ENCODE data around the gene JAK3. TPM values are rescaled to one million over a fixed set of nuclear protein-coding genes. Genes with fewer than 3 reads are reported as not detected.

JAK3 gene
- total and polyA plus RNA-seq, 2 of the 8 experiments (the other 6 are each of a cell fraction or from before 2014, with no cell fraction given) = 4.0 to 4.7 TPM

DNA sequence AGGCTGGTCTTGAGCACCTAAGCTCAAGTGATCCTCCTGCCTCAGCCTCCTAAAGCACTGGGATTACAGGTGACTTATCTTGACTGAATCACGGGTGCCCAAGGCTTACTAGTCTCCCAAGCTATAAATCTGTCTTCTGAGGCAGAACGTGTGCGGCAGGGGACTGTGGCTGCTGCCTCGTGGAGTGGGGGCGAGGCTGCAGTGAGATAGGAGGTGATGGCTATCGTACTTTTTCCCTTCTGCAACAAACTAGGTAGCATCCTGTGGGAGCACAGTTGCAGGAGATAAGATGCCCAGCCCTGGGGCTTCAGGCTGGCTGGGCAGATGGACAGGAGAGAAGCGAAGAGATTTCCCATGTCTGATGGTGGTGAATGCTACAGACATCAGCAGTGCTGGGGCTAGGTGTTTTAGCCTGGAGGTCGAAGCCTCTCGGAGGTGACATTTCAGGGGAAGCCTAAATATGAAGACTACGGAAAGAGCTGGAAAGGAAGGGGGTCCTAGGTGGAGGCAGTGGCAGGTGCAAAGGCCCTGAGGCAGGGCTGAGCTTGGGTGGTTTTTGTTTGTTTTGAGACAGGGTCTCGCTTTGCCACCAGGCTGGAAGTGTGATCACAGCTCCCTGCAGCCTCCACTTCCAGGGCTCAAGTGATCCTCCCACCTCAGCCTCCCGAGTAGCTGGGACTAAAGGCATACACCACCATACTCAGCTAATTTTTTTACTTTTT lies 45.5 kb downstream of the JAK3 start:
- 81% methylated on average over 12 of the region's 12 CpGs; no CpG with 5 or more reads in 1 of the 2 experiments for WGBS, 2 experiments (ENCODE audit: extremely low coverage in 1 of 2, insufficient coverage in 1 of 2, insufficient read length in 1 of 2, insufficient replicate concordance in 2 of 2, low coverage in 1 of 2, low lambda C conversion rate in 2 of 2, missing lambda C conversion rate in 1 of 2)
- H3K4me1 ChIP-seq (replicated peaks in 1 of 4; ENCODE audit: control insufficient read depth in 3 of 4, insufficient read depth in 4 of 4, low read length in 3 of 4) = no peaks in the 10 kb centered on the region
- H3K4me2 ChIP-seq (ENCODE audit: insufficient read depth in 1 of 2, low read depth in 2 of 2, low read length in 2 of 2) = no peak overlapping the region
- H3K23me2 ChIP-seq (ENCODE audit: low read depth, low read length) = peaks cover 2% of the 10 kb centered on the region; the same call in 1 of the 2 replicates
- no peaks in the 10 kb centered on the region for H4K20me1 ChIP-seq (replicated peaks in 1 of 2; ENCODE audit: control insufficient read depth in 1 of 2, insufficient read depth in 2 of 2, low read length in 2 of 2)
- H3K27ac ChIP-seq (ENCODE audit: low read depth, low read length) = no peak overlapping the region
- no peak overlapping the region for H2BK120ac ChIP-seq (replicated peaks; ENCODE audit: low read depth, low read length)
- no peak overlapping the region for H2BK20ac ChIP-seq (ENCODE audit: low read length)
- no peak overlapping the region for H2BK5ac ChIP-seq (ENCODE audit: low read depth, low read length)
- no peak overlapping the region for H3K18ac ChIP-seq (ENCODE audit: extremely low read depth, low read length)
- no peak overlapping the region for H3K23ac ChIP-seq (ENCODE audit: insufficient read length)
- H4K5ac ChIP-seq (ENCODE audit: insufficient read length, low read depth, low read length) = no peak overlapping the region
- no peak overlapping the region for H4K91ac ChIP-seq (replicated peaks; ENCODE audit: insufficient read length, low read length)
- H3K14ac ChIP-seq (ENCODE audit: insufficient read length) = no peak overlapping the region
- no peak overlapping the region for H2BK15ac ChIP-seq (ENCODE audit: low read length)
- no peak overlapping the region for H3K4me3 ChIP-seq (ENCODE audit: extremely low read depth in 1 of 4, insufficient read depth in 2 of 4, low read depth in 3 of 4, low read length in 4 of 4)
- no peak overlapping the region for H2BK12ac ChIP-seq (ENCODE audit: low read depth, low read length)
- DNase-seq (ENCODE audit: low read depth in 1 of 2, low spot score in 2 of 2) = no peak
- no peak overlapping the region for H3K9ac ChIP-seq (replicated peaks in 1 of 4; ENCODE audit: extremely low read depth in 1 of 4, low read depth in 3 of 4, low read length in 3 of 4)
- H3K79me2 ChIP-seq (ENCODE audit: control insufficient read depth in 1 of 2, insufficient read depth in 2 of 2, low read length in 2 of 2) = no peaks in the 10 kb centered on the region
- H4K8ac ChIP-seq (ENCODE audit: extremely low read depth, insufficient read depth, low read length) = no peak overlapping the region
- H2AK5ac ChIP-seq (ENCODE audit: low read depth, low read length) = no peak overlapping the region
- ChIA-PET POLR2A (ENCODE audit: partially characterized antibody) (interaction anchor here (0.6 to 1.3 kb wide), 6 partner anchors 49 to 199 kb away, joined by 3 to 6 read pairs (median 4); partner anchors contain the start of gene RPL18A), CTCF (ENCODE audit: partially characterized antibody) (interaction anchor here (0.6 to 2.2 kb wide), 16 partner anchors 10 to 667 kb away, joined by 3 to 9 read pairs (median 4); no protein-coding TSS in a partner anchor)
- H3K4ac ChIP-seq (replicated peaks; ENCODE audit: insufficient read length, low read depth, low read length) = no peak overlapping the region
- H3K79me1 ChIP-seq (ENCODE audit: low read depth, low read length) = no peaks in the 10 kb centered on the region
- H3K36me3 ChIP-seq (ENCODE audit: control insufficient read depth in 2 of 4, insufficient read depth in 4 of 4, low read length in 3 of 4) = no peaks in the 10 kb centered on the region
- H3K27me3 ChIP-seq (replicated peaks in 1 of 4; ENCODE audit: control insufficient read depth in 3 of 4, extremely low read depth in 1 of 4, insufficient read depth in 3 of 4, low read length in 3 of 4) = no peaks in the 10 kb centered on the region; a peak in 1 of 7 replicates
- no peak overlapping the region for H3K56ac ChIP-seq (replicated peaks; ENCODE audit: insufficient read length, low read depth, low read length)
- no peaks in the 10 kb centered on the region for H3K9me3 ChIP-seq (ENCODE audit: insufficient read depth in 2 of 2, low read depth in 1 of 2, low read length in 1 of 2)
- no peak for FAIRE-seq
- H2AFZ ChIP-seq (ENCODE audit: low read length) = no peak overlapping the region
- no peak for TF ChIP-seq GTF2F1 (IDR thresholded peaks at IDR 0.05; ENCODE audit: borderline replicate concordance, low read depth, low read length)
- TF ChIP-seq SRF (IDR thresholded peaks at IDR 0.05; ENCODE audit: low read depth, low read length) = no peak
- no peak for TF ChIP-seq NRF1 (IDR thresholded peaks at IDR 0.05; ENCODE audit: low read depth, low read length)
- no peak for TF ChIP-seq CTBP2 (IDR thresholded peaks at IDR 0.05; ENCODE audit: borderline replicate concordance, insufficient read depth, insufficient read length, low read length)
- TF ChIP-seq, protein P1, sequence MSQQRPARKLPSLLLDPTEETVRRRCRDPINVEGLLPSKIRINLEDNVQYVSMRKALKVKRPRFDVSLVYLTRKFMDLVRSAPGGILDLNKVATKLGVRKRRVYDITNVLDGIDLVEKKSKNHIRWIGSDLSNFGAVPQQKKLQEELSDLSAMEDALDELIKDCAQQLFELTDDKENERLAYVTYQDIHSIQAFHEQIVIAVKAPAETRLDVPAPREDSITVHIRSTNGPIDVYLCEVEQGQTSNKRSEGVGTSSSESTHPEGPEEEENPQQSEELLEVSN (IDR thresholded peaks at IDR 0.05) = no peak
- no peak for TF ChIP-seq SP4 (IDR thresholded peaks at IDR 0.05; ENCODE audit: low read length)
- TF ChIP-seq SIN3A (conservative IDR thresholded peaks at IDR 0.05 in 1 of 2, IDR thresholded peaks at IDR 0.05 in 1 of 2; ENCODE audit: low read depth in 1 of 2, low read length in 2 of 2) = no peak
- no peak for TF ChIP-seq ZNF274 (IDR thresholded peaks at IDR 0.05; ENCODE audit: borderline replicate concordance, extremely low read depth, low read length)
- no peak for TF ChIP-seq CHD2 (IDR thresholded peaks at IDR 0.05; ENCODE audit: low read length)
- TF ChIP-seq TCF12 (IDR thresholded peaks at IDR 0.05; ENCODE audit: low read depth, low read length) = no peak
- TF ChIP-seq TBP (IDR thresholded peaks at IDR 0.05; ENCODE audit: low read depth, low read length) = no peak
- TF ChIP-seq CBX8 (IDR thresholded peaks at IDR 0.05; ENCODE audit: borderline replicate concordance, low read depth, low read length) = no peak

Measured in H1 (cell line).